Measurements from ENCODE around the gene MFF.
A peak's percentile ranks its signal among the peaks of the same experiment; 100 is the strongest.

MFF gene

DNA sequence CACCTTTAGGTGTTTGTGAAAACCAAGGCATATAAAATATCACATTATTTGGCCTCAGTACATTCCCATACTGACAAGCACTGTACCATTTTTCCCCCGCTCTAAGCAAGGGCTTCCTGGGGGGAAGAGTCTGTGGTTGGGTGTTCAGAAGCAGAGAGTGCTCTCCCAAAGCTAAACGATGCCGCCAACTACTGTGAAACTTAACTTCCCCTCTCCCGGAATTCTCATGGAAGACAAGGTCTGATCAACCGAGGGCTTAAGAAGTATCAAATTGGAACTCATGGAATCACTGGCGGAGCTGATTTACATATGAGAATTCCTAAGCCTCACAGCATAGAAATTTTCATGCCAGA lies 433 bp upstream of the MFF start:
- H3F3A ChIP-seq (ENCODE audit: insufficient read depth), result no peaks in the 10 kb centered on the region; the same call in 1 of the 2 replicates
- TF ChIP-seq CTCF (IDR thresholded peaks at IDR 0.05; ENCODE audit: insufficient read depth, low read length, poor library complexity, severe bottlenecking) (no peak), EZH2phosphoT487 (conservative IDR thresholded peaks at IDR 0.05; ENCODE audit: low read length) (no peak)

GRCh38 chr2:227325839-227326195 lies 766 bp downstream of the MFF start:
- Histone ChIP-seq H3K4me2 (ENCODE audit: low read depth, low read length, poor library complexity, severe bottlenecking) (peak overlapping the region; percentile 78), H3K36me3 (ENCODE audit: low read length) (peaks cover 9% of the 10 kb centered on the region; the same call in 1 of the 2 replicates), H3K9me2 (replicated peaks; ENCODE audit: insufficient read depth, low read length) (no peaks in the 10 kb centered on the region), H3K27ac (ENCODE audit: low read depth, low read length) (peak overlapping the region; percentile 60), H3K9ac (ENCODE audit: low read length) (peak overlapping the region; percentile 92), H3K9me3 (ENCODE audit: insufficient read depth, low read length) (no peaks in the 10 kb centered on the region), H4K20me1 (ENCODE audit: low read depth, low read length) (no peaks in the 10 kb centered on the region), H3K4me3 (ENCODE audit: insufficient read depth, low read length, poor library complexity, severe bottlenecking) (peak overlapping the region; percentile 90), H3K27me3 (ENCODE audit: low read length) (no peaks in the 10 kb centered on the region), H2AFZ (ENCODE audit: low read depth, low read length, severe bottlenecking) (peak overlapping the region; percentile 50), H3K79me2 (ENCODE audit: insufficient read depth, low read length) (peaks cover 54% of the 10 kb centered on the region), H3F3A (ENCODE audit: insufficient read depth) (no peaks in the 10 kb centered on the region; the same call in 1 of the 2 replicates)
- TF ChIP-seq EZH2phosphoT487 (conservative IDR thresholded peaks at IDR 0.05; ENCODE audit: low read length) (no peak), CTCF (IDR thresholded peaks at IDR 0.05; ENCODE audit: insufficient read depth, low read length, poor library complexity, severe bottlenecking) (peak; percentile 6)

More for the DNA sequence above, 433 bp upstream of the MFF start:
- Histone ChIP-seq H3K79me2 (ENCODE audit: insufficient read depth, low read length) (peaks cover 45% of the 10 kb centered on the region), H3K9me2 (replicated peaks; ENCODE audit: insufficient read depth, low read length) (no peaks in the 10 kb centered on the region), H3K9me3 (ENCODE audit: insufficient read depth, low read length) (no peaks in the 10 kb centered on the region), H3K27me3 (ENCODE audit: low read length) (no peaks in the 10 kb centered on the region), H3K36me3 (ENCODE audit: low read length) (peaks cover 7% of the 10 kb centered on the region; the same call in 1 of the 2 replicates), H3K9ac (ENCODE audit: low read length) (peak overlapping the region; percentile 92), H3K4me2 (ENCODE audit: low read depth, low read length, poor library complexity, severe bottlenecking) (peak overlapping the region; percentile 78), H4K20me1 (ENCODE audit: low read depth, low read length) (no peaks in the 10 kb centered on the region), H2AFZ (ENCODE audit: low read depth, low read length, severe bottlenecking) (peak overlapping the region; percentile 89), H3K27ac (ENCODE audit: low read depth, low read length) (peak overlapping the region; percentile 42; the same call in 1 of the 2 replicates), H3K4me3 (ENCODE audit: insufficient read depth, low read length, poor library complexity, severe bottlenecking) (peak overlapping the region; percentile 90)

DNA sequence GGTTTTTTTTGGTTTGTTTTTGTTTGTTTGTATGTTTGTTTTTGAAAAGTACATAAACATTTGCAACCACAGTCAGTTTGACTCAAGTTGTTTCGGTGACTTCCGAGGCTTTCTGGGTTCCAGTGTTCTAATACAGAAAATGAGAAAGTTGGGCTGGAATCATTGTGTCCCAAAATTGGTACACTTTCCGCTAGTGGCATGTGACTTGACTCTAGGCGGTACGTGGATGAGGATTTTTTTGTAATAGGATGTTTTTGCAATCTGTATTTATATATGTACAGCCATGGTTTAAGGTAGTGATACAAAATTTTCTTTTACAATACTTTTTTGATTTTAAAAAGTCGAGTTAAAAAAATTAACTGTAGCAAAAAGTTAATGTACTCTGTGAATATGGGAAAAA lies 1.7 kb downstream of the MFF start:
- H2AFZ ChIP-seq (ENCODE audit: low read depth, low read length, severe bottlenecking), result no peak overlapping the region
- no peaks in the 10 kb centered on the region for H3K27me3 ChIP-seq (ENCODE audit: low read length)
- H3K79me2 ChIP-seq (ENCODE audit: insufficient read depth, low read length), result peaks cover 54% of the 10 kb centered on the region
- no peak overlapping the region; the same call in 1 of the 2 replicates for H3K27ac ChIP-seq (ENCODE audit: low read depth, low read length)
- peak overlapping the region; percentile 90 for H3K4me3 ChIP-seq (ENCODE audit: insufficient read depth, low read length, poor library complexity, severe bottlenecking)
- peaks cover 17% of the 10 kb centered on the region; the same call in 1 of the 2 replicates for H3K36me3 ChIP-seq (ENCODE audit: low read length)
- H3K9ac ChIP-seq (ENCODE audit: low read length), result peak overlapping the region; percentile 92
- no peaks in the 10 kb centered on the region for H4K20me1 ChIP-seq (ENCODE audit: low read depth, low read length)
- H3K9me3 ChIP-seq (ENCODE audit: insufficient read depth, low read length), result no peaks in the 10 kb centered on the region
- H3K4me2 ChIP-seq (ENCODE audit: low read depth, low read length, poor library complexity, severe bottlenecking), result peak overlapping the region; percentile 78
- TF ChIP-seq CTCF (IDR thresholded peaks at IDR 0.05; ENCODE audit: insufficient read depth, low read length, poor library complexity, severe bottlenecking) (no peak), EZH2phosphoT487 (conservative IDR thresholded peaks at IDR 0.05; ENCODE audit: low read length) (no peak)
- H3K9me2 ChIP-seq (replicated peaks; ENCODE audit: insufficient read depth, low read length), result no peaks in the 10 kb centered on the region
- H3F3A ChIP-seq (ENCODE audit: insufficient read depth), result no peaks in the 10 kb centered on the region; the same call in 1 of the 2 replicates
